C4-2B (cell line): ENCODE results near the gene ANKRD44.

Experiments used
- ZFX ChIP-seq: fragments of 450-650 bp; IDR thresholded peaks from 2 replicates; pipeline ENCODE4 v1.6.1; 2017
- TF ChIP-seq, protein P1 (sequence below): fragments of 450-650 bp; conservative IDR thresholded peaks from 2 replicates; pipeline ENCODE4 v1.5.1; 2017; ENCODE audit warnings: mild to moderate bottlenecking

DNA sequence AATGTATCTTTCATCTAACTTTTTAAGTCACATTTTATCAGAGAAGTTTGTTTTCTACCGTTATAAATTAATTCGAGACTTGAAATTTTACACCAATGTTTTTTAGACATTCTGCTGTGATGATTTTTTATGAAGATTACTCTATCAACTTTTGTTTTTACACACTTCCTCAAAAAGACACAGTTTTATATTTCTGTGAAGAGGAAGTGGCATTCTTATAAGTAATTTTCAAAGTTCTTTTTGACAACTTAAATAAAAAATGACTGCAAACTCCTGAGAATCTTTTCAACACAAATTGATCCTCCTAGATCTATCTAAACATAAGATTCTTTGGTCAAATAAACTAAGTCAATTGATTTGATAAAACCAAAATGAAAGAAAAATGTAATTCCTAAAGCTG lies 13.7 kb downstream of the ANKRD44 start:
- TF ChIP-seq, protein P1, sequence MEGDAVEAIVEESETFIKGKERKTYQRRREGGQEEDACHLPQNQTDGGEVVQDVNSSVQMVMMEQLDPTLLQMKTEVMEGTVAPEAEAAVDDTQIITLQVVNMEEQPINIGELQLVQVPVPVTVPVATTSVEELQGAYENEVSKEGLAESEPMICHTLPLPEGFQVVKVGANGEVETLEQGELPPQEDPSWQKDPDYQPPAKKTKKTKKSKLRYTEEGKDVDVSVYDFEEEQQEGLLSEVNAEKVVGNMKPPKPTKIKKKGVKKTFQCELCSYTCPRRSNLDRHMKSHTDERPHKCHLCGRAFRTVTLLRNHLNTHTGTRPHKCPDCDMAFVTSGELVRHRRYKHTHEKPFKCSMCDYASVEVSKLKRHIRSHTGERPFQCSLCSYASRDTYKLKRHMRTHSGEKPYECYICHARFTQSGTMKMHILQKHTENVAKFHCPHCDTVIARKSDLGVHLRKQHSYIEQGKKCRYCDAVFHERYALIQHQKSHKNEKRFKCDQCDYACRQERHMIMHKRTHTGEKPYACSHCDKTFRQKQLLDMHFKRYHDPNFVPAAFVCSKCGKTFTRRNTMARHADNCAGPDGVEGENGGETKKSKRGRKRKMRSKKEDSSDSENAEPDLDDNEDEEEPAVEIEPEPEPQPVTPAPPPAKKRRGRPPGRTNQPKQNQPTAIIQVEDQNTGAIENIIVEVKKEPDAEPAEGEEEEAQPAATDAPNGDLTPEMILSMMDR = no peak
- no peak for TF ChIP-seq ZFX
